ENCODE data around the gene PIGM. TPM values are rescaled to one million over a fixed set of nuclear protein-coding genes. Genes with fewer than 3 reads are reported as not detected.

The PIGM gene
- total RNA-seq, 2 donors from 2014 or later: 3.6 to 5.3 TPM

DNA sequence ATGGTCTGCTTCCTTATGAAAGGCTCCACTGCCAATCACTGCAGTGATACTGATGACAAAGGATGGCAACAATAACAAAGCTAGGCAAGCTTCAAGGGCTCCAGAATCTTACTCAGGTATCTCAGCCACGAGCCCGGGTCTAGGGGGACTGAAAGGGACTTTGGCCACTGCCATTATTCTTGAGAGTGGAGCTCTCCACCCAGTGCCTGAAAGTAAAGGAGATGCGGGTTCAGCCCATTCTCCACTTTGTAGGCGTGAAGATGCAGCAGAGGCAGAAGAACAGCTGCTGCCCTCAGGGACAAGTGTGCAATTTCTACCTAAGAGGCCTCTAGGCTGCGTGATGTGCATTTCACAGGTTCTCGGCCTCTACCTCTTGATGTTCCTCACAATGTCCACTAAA, 46.3 kb downstream of the PIGM start:
- H3K9me3 Mint-ChIP-seq: no peaks in the 10 kb centered on the region
- ATAC-seq: no peak
- DNase-seq (ENCODE audit: low spot score in 2 of 2): no peak
- no peaks in the 10 kb centered on the region for H3K36me3 Mint-ChIP-seq
- no peak overlapping the region for H3K27ac Mint-ChIP-seq

DNA sequence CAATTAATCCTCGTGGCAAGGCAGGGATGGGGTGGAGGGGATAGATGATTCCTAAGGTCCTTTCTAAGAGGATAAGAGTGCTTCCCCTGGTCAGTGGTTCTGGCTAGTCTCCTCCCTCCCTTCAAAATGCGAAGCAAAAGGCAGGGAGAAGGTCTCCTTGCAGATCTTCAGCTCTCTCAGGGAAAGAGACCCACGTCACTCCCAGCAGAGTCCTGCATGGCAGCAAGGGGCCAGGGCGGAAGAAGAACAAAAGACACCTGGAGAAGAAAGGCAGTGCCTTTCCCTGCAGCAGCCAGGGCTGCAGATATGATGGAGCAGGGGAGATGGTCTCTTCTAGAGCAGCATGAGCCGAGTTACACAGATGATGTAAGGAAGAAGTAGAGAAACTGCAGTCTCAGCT, 48.1 kb downstream of the PIGM start:
- Mint-ChIP-seq H3K9me3 (no peaks in the 10 kb centered on the region), H3K27ac (no peak overlapping the region), H3K36me3 (no peaks in the 10 kb centered on the region)
- DNase-seq (ENCODE audit: low spot score in 2 of 2): no peak
- ATAC-seq: no peak

DNA sequence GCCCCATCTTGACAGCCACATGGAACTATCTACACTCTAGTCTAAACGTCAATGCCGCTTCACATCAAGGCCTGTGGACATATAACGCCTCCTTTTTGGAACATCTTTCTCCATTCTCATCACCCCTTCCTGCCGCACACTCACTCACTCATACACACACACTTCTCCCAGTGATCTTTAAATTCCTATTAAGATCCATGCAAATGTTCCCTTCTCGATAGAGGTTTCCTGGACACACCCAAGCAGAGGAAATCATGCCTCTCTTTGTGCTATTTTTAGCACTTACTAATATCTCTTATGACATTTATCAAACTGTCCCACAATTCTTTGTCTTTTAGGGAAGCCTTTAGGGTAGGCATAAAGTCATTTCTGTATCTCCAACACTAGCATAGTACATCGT, 49.5 kb downstream of the PIGM start:
- ATAC-seq: no peak
- H3K36me3 Mint-ChIP-seq: no peaks in the 10 kb centered on the region

DNA sequence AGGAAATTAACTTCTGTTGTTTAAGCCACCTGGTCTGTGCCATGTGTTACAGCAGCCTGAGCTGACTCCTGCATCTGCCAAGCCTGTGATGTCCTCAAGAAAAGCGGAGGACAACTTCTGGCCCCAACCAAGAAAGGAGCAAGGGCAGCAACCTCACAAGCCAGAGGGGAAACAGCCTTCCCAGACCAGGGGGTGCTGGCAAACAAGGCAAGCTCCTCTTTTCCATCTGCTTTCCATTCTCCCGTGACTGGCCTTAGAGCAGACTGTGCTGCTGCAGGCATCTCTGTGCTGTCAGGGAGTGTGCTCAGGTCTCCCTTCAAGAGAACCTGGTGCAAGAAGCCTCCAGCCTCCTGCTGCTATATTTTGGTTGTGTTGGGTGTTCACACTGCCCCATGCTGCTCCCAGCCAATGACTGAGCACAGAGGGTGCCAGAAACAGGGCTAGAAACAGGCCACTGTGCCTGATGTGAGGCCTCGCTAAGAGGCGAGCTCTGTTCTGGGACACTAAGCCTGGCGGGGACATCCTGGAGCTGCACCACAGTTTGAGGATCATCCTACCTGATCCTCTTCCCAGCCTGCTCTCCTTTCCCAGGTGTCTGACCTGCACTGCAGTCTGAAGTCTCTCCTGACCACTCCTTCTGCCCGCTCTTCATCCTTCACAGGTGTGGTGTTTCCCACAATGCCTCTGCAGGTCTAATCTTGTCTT, 50.3 kb downstream of the PIGM start:
- no peaks in the 10 kb centered on the region for H3K36me3 Mint-ChIP-seq
- DNase-seq (ENCODE audit: low spot score in 2 of 2): no peak
- H3K9me3 Mint-ChIP-seq: no peaks in the 10 kb centered on the region
- no peak for ATAC-seq
- no peak overlapping the region for H3K27ac Mint-ChIP-seq

More for the DNA sequence above, 49.5 kb downstream of the PIGM start:
- H3K9me3 Mint-ChIP-seq: no peaks in the 10 kb centered on the region
- no peak overlapping the region for H3K27ac Mint-ChIP-seq
- DNase-seq (ENCODE audit: low spot score in 2 of 2): no peak

DNA sequence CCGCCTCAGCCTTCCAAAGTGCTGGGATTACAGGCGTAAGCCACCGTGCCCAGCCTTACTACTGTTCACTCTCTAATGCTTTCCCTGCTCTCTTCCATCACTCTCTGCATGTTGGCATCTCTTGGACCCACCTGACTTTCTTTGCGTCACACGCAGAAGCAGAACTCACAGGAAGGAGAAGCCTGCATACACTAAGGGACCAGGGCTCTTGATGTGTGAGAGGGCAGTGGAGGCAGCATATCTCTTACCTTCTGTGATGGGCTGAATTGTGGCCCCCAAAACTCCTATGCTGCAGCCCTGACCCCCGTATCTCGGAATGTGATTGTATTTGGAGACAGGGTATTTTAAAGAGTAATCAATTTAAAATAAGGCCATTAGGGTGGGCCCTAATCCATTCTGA, 51.0 kb downstream of the PIGM start:
- no peak for DNase-seq (ENCODE audit: low spot score in 2 of 2)
- Mint-ChIP-seq H3K9me3 (no peaks in the 10 kb centered on the region), H3K27ac (no peak overlapping the region), H3K36me3 (no peaks in the 10 kb centered on the region)
- no peak for ATAC-seq

DNA sequence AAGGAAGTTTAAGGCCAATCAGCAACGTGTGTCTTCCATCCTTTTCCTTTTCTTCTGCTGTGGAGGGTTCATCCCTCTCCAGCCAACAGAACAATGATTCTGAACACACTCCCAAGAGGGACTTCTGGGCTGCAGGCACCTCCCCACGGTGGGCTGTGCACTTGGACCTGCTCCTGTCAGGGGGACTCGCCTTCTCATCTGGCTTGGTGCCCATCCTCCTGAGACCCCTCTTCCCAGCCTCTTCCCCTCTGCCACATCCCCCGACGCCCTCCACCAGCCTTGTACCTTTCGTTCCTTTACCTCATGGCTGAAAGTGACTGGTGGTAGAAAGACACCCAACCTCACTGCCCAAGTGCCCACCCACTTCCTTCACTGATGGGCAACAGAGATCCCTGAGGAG, 51.7 kb downstream of the PIGM start:
- ATAC-seq (no peak), DNase-seq (ENCODE audit: low spot score in 2 of 2) (no peak)
- H3K36me3 Mint-ChIP-seq: no peaks in the 10 kb centered on the region
- no peak overlapping the region for H3K27ac Mint-ChIP-seq
- no peaks in the 10 kb centered on the region for H3K9me3 Mint-ChIP-seq

DNA sequence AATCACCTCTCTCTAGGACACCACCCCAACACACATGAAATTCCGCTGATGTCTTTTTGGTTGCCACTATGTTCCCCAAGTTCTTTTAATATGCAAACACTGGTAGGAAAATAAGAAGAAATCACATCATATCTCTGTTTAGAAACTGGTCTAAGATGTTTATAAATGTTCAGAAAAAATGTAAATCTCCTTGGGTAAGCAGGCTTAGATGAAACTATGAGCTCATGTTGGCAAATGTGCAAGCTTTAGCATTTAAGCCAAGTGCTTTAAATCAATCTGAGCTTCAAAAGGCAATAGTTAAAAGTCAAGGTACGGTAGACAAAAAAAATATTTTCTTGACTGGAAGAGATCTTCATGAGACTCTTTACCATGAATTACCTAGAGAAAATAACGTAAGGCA, 52.5 kb downstream of the PIGM start:
- H3K9me3 Mint-ChIP-seq: no peaks in the 10 kb centered on the region
- DNase-seq (ENCODE audit: low spot score in 2 of 2): no peak

DNA sequence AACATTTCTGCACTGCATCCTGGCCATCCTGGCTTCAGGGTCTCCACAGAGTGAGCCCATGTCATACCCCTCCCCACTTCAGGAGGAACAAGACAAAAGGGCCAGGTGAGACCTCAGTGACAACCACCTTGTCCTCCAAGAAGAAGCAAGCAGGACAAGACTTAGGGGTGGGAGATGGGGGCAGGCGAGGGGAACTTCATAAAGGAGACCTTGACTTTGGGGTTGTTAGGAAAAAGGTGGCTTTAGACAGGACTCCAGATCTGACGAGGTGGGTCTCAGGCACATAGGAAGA, 53.7 kb downstream of the PIGM start:
- H3K27ac Mint-ChIP-seq: no peak overlapping the region
- no peaks in the 10 kb centered on the region for H3K36me3 Mint-ChIP-seq
- H3K9me3 Mint-ChIP-seq: no peaks in the 10 kb centered on the region
- DNase-seq (ENCODE audit: low spot score in 2 of 2): no peak
- ATAC-seq: no peak

More for the DNA sequence above, 52.5 kb downstream of the PIGM start:
- ATAC-seq: no peak
- Mint-ChIP-seq H3K36me3 (no peaks in the 10 kb centered on the region), H3K27ac (no peak overlapping the region)

DNA sequence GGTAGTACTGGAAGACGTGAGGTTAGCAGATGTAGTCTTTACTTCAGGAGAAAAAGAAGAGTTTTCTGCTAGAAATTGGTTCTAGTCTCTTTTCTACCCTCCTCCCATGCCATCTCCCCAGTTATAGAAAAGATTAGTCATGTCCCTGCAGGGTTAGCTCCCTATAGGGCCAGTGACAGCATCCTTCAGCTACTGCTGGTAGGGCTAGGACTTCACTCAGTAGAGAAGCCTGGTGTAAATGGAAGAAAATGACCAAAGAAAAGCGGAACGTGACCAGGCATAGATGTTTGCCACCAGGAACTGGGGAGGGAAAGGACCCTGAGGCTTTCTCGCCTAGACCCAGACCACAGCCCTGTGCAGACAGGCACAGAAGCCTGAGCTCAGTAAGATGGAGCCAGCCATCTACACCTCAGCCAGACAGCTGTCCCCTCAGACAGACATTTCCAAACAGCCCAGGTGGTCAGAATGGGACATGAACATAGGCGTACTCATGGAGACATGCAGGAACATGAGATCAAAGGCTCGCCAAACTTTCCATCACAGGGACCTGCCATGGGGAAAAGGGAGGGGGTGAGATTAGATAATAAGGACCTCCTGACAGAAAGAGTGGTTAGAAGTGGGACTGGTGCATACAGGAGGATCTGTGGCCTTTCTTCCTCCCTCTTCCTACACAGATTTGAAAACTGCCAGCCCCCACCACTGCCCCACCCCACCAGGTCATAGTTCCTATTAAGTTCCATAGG, 54.3 kb downstream of the PIGM start:
- no peak overlapping the region for H3K27ac Mint-ChIP-seq
- ATAC-seq: peak in 1 of 2 donors; percentile 20
- no peaks in the 10 kb centered on the region for H3K36me3 Mint-ChIP-seq
- DNase-seq (ENCODE audit: low spot score in 2 of 2): no peak
- no peaks in the 10 kb centered on the region for H3K9me3 Mint-ChIP-seq

Other genes with a start within 250 kb of the PIGM start
- gene FCRL6, start 229.6 kb downstream of the PIGM start, total RNA-seq: not detected
- under 1 TPM in 1 of 2 donors, not detected in 1; 0.21 TPM for gene SLAMF8, start 205.1 kb downstream of the PIGM start, total RNA-seq
- gene VSIG8, start 169.3 kb downstream of the PIGM start, total RNA-seq: under 1 TPM in 1 of 2 donors, not detected in 1; 0.18 TPM
- 1 to 10 TPM; 1.2 to 2.8 TPM for gene CFAP45, start 131.8 kb downstream of the PIGM start, total RNA-seq
- gene TAGLN2, start 106.5 kb downstream of the PIGM start, total RNA-seq: 100 to 1,000 TPM; 391 to 559 TPM
- not detected for gene IGSF9, start 86.4 kb downstream of the PIGM start, total RNA-seq
- not detected for gene SLAMF9, start 77.8 kb downstream of the PIGM start, total RNA-seq
- not detected for gene KCNJ10, start 38.2 kb upstream of the PIGM start, total RNA-seq
- gene KCNJ9, start 49.5 kb upstream of the PIGM start, total RNA-seq: under 1 TPM in 1 of 2 donors, not detected in 1; 0.06 TPM
- gene IGSF8, start 66.6 kb upstream of the PIGM start, total RNA-seq: 10 to 100 TPM; 29.9 to 35.2 TPM
- gene ATP1A2, start 83.8 kb upstream of the PIGM start, total RNA-seq: not detected
- gene ATP1A4, start 119.6 kb upstream of the PIGM start, total RNA-seq: not detected
- not detected for gene CASQ1, start 158.6 kb upstream of the PIGM start, total RNA-seq
- gene PEA15, start 173.4 kb upstream of the PIGM start, total RNA-seq: 10 to 100 TPM; 37.2 to 53.7 TPM
- 100 to 1,000 TPM; 124 to 170 TPM for gene DCAF8, start 230.6 kb upstream of the PIGM start, total RNA-seq

Measured in activated naive CD4-positive, alpha-beta T cell treated with anti-CD3 and anti-CD28 coated beads, Interleukin-2, amount 50 U/mL, for 72 hours (primary cell).